ENCODE measurements around the gene ATXN1. TPM values are rescaled to one million over a fixed set of nuclear protein-coding genes. Genes with fewer than 3 reads are reported as not detected.

The ATXN1 gene
- total RNA-seq, 1 experiment from 2014 or later: 5.6 TPM

GRCh38 chr6:16305246-16305725 lies 456.0 kb downstream of the ATXN1 start:
- Histone ChIP-seq H2BK5ac (ENCODE audit: insufficient read length, low read length) (no peak overlapping the region), H2BK12ac (ENCODE audit: insufficient read length, low read depth, low read length) (no peak overlapping the region), H2BK15ac (ENCODE audit: low read depth, low read length) (no peak overlapping the region), H3K4ac (ENCODE audit: low read depth, low read length) (no peak overlapping the region), H3K9me3 (ENCODE audit: control insufficient read depth, low read depth, low read length) (no peaks in the 10 kb centered on the region), H3K14ac (ENCODE audit: insufficient read depth, low read length) (no peak overlapping the region), H2AK5ac (ENCODE audit: insufficient read length, low read length) (no peak overlapping the region), H2BK20ac (ENCODE audit: low read depth, low read length, poor library complexity, severe bottlenecking) (no peak overlapping the region), H3K9ac (ENCODE audit: extremely low read depth, insufficient read length, low read length) (no peak overlapping the region), H3K27me3 (ENCODE audit: insufficient read depth, low read length) (peaks cover 2% of the 10 kb centered on the region; the same call in 1 of the 2 replicates), H3T11ph (ENCODE audit: low read length) (no peak overlapping the region), H4K8ac (replicated peaks; ENCODE audit: insufficient read length, low read depth, low read length) (no peak overlapping the region), H4K5ac (ENCODE audit: insufficient read length, low read depth, low read length) (no peak overlapping the region), H2BK120ac (ENCODE audit: low read depth, low read length, poor library complexity, severe bottlenecking) (no peak overlapping the region), H4K91ac (ENCODE audit: insufficient read length, low read depth, low read length) (no peak overlapping the region), H3K23me2 (ENCODE audit: insufficient read length, low read depth, low read length, poor library complexity, severe bottlenecking) (peaks cover 3% of the 10 kb centered on the region), H3K23ac (ENCODE audit: insufficient read length, low read depth, low read length) (no peak overlapping the region), H3K4me1 (ENCODE audit: insufficient read depth, low read length) (peaks cover 2% of the 10 kb centered on the region; the same call in 1 of the 2 replicates), H2AFZ (ENCODE audit: low read length) (no peak overlapping the region), H3K27ac (ENCODE audit: insufficient read length, low read depth, low read length) (no peak overlapping the region), H3K4me2 (ENCODE audit: insufficient read depth, insufficient read length, low read length) (peak overlapping the region; percentile 93), H4K20me1 (ENCODE audit: control insufficient read depth, insufficient read depth, insufficient read length) (no peaks in the 10 kb centered on the region), H3K79me1 (ENCODE audit: insufficient read depth, low read depth, low read length, poor library complexity, severe bottlenecking) (no peaks in the 10 kb centered on the region), H3K18ac (ENCODE audit: insufficient read length, low read depth, low read length) (no peak overlapping the region), H3K56ac (ENCODE audit: insufficient read length, low read depth, low read length) (no peak overlapping the region), H3K79me2 (ENCODE audit: insufficient read depth, low read length) (no peaks in the 10 kb centered on the region)
- Mint-ChIP-seq H3K9me3 (no peaks in the 10 kb centered on the region), H3K4me1 (peaks cover 26 to 46% of the 10 kb centered on the region in 2 experiments), H3K27me3 (ENCODE audit: low read depth) (no peaks in the 10 kb centered on the region), H3K36me3 (ENCODE audit: insufficient read depth in 1 of 3, low read depth in 3 of 3) (no peaks in the 10 kb centered on the region), H3K4me3 (peak overlapping the region in 1 of 2 experiments; percentile 73; a peak in 3 of 5 replicates), H3K27ac (no peak overlapping the region)
- no peak for DNase-seq
- TF ChIP-seq CTCF (conservative IDR thresholded peaks at IDR 0.05): no peak
- WGBS (ENCODE audit: extremely low coverage, insufficient read length, low lambda C conversion rate): no CpG with 5 or more reads among the region's 7 CpGs
